HG02678 (cell line): ENCODE results near the gene CDKL1.
"Not testable (repeated sequence)": the region's sequence is repeated elsewhere in the genome, so short reads cannot be mapped to it uniquely, and the experiment has no call there.

Source experiments
- ATAC-seq: cut with Tn5 transposase; IDR thresholded peaks from one replicate; pipeline ENCODE4 v1.9.1; 2021; ENCODE audit warnings: mild to moderate bottlenecking, moderate library complexity; ENCODE audit not compliant: unreplicated experiment

The CDKL1 gene

DNA sequence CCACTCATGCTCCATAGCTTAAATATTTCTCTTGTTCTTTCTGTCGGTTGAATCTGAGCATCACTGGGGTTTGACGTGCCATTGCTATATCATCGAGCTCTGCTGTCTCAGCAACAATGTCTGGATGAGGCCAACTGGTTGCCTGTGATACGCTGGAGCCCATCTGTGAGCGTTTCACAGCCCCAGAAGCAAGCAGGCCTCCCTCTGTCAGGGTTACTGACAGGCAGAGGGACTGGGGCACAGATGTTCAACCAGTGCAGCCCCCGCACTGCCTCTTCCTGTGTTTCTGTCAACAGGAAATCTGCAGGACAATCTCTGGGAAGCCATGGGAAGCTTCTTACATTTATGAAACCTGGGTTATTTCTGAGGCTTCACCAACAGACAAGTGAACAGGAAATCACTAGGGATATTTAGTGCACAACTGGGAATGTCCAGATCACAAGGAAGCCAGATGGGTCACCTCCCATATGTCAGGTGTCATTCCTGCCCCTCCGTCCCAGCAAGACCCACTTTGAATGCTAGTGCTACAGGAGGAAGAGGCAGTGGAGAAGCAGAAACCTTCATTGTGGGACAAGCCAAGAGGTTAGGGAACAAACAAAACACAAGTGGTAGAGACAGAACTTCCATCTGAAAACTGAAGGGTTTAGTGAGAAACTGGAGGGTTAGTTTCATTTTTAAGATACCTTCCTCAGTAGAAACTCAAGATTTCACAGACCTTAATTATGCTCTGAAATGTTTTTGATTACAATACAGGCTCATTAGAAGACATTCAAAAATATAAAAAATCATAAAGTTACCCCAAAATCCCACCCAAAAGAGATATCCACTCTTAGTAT lies 60.5 kb downstream of the CDKL1 start:
- ATAC-seq: peak; percentile 73

DNA sequence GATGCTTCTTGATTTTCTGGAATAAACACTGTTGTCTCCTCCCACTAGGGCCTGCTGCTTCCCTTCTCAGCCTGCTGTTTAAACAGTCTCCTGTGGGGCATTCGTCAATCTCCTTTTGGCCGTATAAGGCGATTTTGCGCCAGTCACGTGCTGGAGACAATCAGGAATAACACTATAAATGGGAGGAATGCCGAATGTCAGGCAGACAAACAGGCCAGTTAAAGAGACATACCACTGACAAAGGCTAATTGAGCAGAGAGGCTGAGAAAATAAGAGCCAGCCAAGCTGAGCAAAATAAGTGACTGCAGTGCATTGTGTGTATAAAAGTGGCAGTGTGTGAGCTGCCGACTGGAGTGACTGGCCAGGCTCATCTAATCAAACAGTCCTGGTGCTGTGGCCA lies 61.3 kb downstream of the CDKL1 start:
- no peak for ATAC-seq

DNA sequence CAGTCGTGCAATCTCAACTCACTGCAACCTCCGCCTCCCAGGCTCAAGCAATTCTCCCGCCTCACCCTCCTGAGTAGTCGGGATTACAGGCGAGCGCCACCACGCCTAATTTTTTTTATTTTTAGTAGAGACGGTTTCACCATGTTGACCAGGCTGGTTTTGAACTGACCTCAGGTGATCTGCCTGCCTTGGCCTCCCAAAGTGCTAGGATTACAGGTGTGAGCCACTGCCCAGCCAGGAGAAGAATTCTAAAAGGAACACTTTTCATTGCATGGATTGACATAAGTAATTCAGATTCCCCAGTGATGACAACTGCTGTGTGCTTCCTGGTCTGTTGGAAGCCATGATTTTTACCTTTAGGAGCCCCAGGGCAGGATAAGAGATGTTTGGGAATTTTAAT lies 62.5 kb downstream of the CDKL1 start:
- no peak for ATAC-seq

DNA sequence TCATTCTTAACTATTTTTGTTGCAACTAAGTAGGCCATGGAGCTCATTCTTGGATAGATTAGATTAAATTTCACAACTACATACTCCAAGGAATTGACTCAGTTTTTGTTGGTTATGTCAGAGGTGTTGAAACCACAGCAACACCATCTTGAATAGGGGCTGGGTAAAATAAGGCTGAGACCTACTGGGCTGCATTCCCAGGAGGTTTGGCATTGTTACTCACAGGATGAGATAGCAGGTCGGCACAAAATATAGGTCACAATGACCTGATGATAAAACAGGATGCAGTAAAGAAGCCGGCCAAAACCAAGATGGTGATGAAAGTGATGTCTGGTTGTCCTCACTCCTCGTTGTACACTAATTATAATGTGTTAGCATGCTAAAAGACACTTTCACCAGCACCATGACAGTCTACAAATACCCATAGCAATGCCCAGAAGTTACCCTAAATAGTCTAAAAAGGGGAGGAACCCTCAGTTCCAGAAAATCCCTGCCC lies 63.6 kb downstream of the CDKL1 start:
- ATAC-seq: no peak

DNA sequence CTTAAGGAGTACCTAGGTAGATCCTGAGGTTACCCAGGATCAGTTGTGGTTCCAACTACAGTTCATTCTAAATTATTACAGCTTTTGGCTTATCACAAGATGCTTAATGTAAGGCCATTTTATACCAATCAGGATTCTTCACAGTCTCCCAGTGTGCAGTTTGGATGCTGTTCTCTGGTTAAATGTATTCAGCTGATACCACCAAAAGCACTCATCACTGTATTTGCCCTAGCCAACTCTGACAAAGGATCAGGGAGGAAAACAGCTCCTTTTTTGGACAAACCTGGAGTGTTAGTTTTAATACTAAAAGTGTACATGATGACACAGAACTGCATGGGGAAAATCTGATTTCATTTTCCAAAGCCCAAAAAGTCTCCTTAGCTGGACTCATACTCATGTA lies 65.1 kb downstream of the CDKL1 start:
- ATAC-seq: no peak

DNA sequence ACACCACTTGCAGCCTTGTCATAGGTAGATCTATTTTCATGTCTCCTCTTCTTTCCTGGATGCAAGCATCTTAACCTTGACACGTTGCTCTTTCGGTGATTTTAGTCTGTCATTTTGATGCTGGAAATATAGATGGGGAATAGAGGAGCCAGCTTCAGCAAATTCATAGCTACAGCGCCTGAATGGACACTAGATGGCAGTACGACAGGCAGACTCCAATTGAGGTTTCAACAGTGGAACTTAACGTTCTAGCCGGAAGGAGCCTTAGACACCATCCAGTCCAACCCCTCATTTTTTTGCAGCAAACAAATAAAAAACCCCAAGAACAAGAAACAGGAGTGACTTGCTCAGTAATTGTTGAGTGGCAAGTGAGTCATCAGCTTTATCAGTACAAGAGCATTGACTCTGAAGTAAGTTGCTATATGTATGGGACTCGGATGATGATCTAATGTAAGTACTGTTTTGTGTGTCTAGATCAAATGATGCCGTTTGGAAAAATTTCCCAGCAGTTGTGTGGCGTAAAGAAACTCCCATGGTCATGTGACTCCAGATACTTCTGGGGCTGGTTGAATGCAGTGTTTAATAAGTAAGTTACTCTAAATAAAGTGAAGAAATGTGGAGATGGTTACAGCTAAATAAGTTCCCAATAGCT lies 75.5 kb downstream of the CDKL1 start:
- ATAC-seq: peak; percentile 88

DNA sequence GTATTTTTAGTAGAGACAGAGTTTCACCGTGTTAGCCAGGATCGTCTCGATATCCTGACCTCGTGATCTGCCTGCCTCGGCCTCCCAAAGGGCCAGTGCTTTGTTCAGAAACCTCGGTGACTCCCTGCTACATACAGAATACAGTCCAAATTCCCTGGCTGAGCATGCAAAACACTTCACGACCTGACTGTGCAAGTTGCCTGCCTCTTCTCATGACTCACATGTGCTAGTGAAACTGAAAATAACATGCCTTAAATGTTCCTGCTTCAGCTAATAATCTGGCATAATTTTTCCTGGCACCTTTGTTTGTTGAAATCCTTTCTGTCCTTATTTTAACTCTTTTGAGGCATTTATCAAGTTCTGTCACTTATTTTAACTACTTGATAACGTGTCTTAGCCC lies 76.4 kb downstream of the CDKL1 start:
- no peak for ATAC-seq

DNA sequence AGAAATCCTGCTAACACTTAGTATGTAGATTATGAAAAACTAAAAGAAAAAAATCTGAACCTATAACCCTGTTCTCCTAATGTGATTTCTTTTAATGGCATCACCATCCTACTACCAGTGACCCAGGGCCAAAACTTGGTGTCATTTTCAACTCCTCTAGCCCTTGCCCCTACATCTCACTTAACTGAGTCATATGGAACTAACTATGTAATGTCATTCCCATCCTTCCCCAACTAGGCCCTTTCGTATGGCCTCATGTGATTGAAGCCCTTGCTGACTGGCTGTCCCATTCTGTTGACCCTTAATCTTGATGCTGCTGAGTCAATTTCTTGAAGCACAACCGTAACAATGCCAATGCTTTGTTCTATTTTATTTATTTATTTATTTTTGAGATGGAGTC lies 77.0 kb downstream of the CDKL1 start:
- no peak for ATAC-seq

DNA sequence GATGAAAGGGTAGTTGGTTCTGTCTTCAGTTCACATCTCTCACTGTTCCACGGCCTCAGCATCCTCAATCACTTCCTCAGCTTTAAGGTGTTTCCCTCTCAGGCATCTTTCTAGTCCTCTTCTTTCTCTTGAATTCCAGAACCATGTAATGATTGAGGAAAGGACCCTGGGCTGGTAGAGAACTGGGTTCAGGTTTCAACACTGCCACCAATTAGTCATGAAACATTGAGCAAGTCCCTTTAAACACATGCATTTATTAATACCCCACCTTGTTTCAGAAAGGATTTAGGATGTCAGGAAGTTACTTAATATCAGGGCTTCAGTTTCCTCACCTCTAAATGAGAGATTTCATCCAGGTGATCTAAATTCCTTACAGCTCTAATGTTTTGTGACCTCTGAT lies 77.4 kb downstream of the CDKL1 start:
- no peak for ATAC-seq

DNA sequence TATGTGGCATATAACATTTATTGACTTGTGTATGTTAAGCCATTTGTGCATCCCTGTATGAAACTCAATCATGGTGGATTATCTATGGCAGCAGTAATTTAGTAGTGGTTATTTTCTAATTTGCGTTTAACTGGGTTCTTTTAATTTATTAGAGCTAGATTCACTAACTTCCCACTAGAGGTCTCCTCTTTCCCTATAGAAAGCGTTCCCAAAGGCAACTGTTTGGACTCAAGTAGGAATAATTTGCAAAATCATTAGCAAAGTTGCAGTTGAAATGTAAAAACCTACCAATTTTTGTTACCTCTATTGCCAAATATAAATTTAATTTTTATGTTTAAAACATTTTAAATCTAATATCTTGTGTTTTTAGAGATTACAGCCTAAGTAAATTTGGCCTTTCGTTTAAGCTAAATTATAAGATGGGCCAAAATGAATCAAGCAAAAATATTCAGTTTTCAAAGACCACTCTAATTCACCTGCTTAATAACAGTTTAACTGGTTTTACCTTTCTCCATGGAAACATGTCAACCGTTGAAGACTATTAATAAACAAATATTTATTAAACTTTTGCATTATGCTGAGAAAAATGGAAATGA lies 78.6 kb downstream of the CDKL1 start:
- ATAC-seq: no peak

DNA sequence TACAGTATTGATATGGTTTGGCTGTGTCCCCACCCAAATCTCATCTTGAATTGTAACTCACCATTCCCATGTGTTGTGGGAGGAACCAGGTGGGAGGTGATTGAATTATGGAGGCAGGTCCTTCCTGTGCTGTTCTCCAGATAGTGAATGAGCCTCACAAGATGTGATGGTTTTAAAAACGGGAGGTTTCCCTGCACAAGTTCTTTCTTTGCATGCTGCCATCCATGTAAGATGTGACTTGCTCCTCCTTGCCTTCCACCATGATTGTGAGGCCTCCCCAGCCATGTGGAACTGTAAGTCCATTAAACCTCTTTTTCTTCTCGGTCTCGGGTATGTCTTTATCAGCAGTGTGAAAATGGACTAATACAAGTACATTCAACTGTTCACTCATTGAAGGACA lies 82.6 kb downstream of the CDKL1 start:
- not testable (repeated sequence) for ATAC-seq

DNA sequence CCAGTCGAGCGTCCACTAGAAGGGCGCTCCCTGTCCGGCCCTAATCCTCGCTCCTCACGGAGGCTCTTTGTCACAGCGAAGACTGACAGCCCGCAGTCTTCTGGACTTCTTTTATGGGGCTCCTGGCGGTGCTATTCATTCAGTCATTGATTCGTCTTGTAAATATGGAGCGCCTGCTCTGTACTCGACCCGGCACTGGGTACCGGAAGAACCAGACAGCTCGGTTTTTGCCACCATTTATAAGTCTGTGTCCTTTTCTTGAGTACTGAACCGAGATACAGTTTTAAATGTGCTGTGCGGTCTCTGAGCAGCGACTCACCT lies 84.0 kb downstream of the CDKL1 start:
- peak; percentile 24 for ATAC-seq

DNA sequence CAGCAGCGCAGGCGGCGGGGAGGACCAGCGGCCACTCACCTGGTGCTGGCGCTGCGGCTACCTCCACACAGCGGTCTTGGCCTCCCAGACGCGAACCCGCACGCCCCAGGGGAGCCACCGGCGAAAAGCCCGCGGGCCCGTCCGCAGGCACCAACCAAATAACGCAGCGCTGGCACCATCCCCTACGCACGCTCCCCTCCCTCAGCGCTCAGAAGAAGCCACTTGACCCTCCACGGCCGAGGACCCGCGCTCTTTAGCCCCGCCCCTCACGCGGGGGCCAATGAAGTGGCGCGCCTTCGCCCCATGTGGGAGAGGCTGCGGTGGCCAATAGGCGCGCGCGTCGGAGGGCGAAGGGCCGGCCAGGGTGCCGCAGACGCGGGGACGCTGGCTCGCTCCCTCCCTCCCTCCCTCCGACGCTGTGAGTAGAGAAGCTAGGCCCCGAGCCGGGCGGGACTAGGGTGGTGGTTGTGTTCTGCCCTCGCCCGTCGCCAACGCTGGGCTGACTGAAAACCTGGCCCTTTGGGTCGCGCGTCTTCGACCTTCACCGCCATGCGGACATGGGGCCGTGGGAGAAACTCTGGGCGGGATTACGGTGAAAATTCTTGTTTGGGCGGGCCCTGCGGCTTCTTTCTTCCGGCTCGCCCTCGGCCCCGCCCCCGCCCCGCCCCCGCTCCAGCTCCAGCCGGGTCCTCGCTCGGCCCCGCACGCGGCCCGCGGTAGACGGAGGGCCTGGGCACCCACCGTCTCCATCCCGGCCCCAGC lies 84.5 kb downstream of the CDKL1 start, which contains the start of the genes DMAC2L and L2HGDH:
TSS of gene DMAC2L (plus strand) at position 353 of the 762 bp plus-strand sequence. CDS start 9,164 bp downstream, outside the sequence.
TSS of gene L2HGDH (minus strand) at position 258 of the 762 bp plus-strand sequence. CDS start at position 179, 79 bp downstream.
- peak; percentile 93 for ATAC-seq

DNA sequence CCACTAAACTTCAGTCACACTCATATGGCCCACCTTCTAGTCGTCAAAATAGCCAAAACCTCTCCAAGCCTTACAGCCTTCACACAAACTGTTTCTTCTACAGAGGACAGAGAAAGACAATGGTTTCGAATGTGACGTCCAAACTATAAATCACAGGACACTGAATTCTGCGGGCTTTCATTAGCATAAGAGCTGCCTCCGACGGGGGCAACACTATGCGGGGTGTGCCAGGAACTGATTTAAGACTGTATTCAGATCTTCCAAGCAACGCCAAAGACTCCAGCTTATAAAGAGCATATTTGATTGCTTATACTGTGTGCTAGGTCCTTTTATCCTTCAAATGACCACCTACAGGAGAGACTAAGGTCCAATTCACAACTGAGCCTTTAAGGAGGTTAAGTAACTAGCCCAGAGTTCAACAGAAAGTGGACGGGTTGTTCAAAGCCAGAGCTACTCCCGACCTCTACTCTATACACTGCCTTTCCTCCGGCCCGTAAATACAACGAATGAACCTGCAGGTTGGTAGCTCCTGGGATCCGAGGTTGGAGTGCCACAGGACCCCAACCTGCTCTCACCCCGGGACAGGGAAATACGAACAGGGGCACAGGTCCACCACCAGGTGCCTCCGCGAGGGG lies 85.2 kb downstream of the CDKL1 start:
- ATAC-seq: no peak

DNA sequence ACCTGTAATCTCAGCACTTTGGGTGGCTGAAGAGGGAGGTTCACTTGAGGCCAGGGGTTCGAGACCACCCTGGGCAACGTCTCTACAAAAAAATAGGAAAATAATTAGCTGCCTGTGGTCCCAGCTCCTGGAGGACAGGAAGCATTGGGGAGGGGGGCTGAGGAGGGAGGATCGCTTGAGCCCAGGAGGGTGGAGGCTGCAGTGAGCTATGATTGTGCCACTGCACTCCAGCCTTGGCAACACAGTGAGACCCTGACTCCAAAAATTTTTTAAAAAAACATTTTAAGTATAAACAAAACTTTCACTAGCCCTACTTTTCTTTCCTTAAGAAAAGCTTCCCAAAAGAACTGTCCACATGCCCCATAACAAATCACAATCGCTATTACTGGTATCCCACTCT lies 86.2 kb downstream of the CDKL1 start:
- ATAC-seq: no peak

DNA sequence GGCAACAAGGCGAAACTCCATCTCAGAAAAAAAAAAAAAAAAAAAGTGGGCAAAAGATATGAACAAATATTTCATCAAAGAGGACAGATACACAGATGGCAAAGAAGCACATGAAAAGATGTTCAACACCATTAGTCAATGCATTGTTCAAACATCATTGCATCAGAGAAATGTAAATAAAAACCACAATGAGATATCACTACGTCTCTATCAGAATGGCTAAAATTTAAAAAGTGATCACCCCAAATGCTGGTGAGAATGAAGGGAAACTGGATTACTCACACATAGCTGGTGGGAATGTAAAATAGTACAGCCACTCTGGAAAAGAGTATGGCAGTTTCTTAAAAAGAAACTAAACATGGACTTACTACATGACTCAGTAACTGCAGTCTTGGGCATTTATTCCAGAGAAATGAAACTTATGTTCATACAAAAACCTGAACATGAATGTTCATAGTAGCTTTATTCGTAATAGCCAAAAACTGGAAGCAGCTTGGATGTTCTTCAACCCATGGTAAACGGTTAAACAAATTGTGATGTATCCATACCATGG lies 88.2 kb downstream of the CDKL1 start:
- no peak for ATAC-seq

DNA sequence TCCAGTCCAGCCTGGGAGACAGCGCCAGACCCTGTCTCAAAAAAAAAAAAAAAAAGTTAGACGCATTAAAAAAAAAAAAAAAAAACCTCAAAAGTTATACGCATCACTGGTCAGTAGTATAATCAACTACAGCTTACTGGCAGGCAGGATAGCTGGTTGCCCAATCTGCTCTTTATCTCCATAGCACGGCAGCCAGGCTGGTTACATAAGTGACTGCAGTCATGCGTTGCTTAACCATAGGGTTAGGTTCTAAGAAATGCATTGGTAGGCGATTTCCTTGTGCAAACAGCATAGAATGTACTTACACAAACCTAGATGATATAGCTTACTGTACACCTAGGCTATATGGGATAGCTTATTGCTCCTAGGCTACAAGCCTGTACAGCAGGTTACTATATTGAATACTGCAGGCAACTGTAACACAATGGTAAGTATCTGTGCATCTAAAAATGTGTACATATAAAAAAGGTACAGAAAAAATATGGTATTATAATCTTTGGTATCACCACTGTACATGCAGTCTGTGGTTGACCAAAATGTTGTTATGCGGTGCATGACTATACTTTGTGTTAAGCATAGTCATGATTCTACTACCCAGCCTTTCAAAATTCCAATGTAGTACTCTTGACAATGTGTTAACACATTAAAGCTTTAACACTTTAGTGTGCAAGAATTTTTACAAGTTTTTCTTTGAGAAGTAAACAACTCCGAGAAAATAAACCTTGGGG lies 92.8 kb downstream of the CDKL1 start:
- no peak for ATAC-seq

DNA sequence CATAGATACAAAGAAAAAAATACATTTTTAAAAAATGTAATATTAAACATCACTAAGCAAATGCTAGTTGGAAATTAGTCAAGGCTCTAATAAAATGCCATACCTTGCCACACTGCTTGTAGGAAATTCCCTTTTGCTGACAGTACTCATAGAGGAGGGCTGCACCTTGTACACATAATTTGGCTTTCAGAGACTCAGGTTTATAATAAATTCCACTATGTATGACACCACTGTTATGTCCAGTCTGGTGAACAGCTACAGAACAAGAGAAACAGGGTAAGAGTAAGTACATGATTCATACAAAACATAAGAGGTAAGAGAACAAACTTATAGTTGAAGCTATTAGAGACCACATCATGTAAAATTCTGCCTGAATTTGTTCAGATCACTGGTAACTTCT lies 94.8 kb downstream of the CDKL1 start:
- ATAC-seq: no peak

DNA sequence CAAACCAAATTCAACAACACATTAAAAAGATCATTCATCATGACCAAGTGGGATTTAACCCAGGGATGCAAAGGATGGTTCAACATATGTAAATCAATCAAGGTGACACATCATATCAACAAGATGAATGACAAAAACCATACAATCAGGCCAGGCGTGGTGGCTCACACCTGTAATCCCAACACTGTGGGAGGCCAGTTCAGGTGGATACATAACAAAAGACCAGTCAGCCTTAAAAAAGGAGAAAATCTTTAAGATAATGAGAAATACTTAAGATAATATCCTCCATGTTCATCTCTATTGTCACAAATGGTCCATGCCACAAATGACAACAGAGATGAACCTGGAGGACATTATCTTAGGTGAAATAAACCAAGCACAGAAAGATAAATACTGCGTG lies 97.1 kb downstream of the CDKL1 start:
- ATAC-seq: no peak

DNA sequence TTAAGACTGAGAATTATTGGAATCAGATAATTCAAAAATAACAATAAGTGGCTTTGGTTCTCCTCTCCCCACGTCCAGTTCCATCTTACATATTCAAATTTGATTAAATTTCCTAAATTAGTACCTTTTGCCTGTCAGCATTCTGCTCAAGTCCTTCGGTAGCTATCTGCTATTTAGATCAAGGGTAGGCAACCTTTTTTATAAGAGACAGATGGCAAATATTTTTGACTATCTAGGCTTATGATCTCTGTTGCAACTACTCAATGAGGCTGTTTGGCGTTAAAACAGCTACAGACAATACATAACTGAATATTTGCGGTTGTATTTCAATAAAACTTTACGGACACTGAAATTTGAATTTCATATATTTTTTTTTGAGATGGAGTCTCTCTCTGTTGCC lies 106.4 kb downstream of the CDKL1 start:
- no peak for ATAC-seq
